ENCODE data around the gene TTC24.
"Not testable (repeated sequence)": the region's sequence is repeated elsewhere in the genome, so short reads cannot be mapped to it uniquely, and the experiment has no call there.

Gene TTC24

DNA sequence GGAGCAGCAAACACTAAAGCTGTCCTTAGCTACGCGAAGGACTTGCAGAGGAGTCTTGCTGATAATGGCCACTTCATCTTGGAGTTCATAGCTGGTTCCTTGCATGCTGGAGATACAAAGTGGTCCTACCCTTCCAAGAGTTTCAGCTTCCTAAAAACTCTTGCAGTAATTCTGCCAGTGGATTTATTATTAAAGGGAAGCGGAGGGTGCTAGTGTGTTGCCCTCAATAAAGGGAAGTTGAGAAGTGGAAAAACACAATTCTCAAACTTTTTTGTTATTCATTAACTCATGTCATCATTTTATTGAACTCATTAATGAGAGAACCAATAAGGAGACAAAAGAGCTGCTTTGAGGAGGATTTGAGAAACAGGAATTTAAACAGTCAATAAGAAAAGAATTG lies 33.1 kb downstream of the TTC24 start:
- DNase-seq = no peak

DNA sequence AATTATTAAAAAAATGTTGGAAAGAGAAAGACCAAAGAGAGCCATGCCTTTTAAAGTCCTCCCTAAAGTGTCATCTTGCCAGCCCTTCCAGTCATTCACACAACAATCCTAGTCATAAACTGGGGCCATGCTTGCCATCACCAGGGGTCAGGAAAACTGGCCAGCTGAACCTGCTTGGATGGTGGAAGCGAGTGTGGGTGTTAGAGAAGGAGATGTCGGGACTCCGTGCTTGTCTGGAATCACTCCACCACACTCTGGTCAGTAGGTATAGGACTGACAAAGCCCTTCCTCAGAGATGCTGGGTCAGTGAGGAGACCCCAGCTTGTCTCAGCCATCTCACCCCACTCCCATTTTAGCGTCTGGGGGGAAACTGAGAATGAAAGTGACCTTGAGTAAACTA lies 36.4 kb downstream of the TTC24 start:
- DNase-seq = no peak

DNA sequence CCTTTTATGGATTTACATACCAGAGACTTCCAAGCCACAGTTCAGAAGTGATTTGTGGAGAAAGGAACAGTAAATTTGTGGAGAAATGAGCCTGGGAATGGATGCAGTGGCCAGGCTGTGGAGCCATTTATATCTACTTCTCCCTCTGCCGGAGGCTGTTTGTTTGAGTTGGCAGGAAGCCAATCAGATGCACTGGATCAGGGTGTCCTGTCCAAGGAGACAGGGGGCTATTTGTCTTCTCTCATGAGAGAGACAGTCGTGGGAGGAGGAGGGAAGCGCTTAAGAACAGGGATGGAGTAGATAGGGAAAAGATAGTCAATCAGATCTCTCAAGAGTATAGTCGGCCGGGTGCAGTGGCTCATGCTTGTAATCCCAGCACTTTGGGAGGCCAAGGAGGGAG lies 36.9 kb downstream of the TTC24 start:
- DNase-seq = peak; percentile 27

DNA sequence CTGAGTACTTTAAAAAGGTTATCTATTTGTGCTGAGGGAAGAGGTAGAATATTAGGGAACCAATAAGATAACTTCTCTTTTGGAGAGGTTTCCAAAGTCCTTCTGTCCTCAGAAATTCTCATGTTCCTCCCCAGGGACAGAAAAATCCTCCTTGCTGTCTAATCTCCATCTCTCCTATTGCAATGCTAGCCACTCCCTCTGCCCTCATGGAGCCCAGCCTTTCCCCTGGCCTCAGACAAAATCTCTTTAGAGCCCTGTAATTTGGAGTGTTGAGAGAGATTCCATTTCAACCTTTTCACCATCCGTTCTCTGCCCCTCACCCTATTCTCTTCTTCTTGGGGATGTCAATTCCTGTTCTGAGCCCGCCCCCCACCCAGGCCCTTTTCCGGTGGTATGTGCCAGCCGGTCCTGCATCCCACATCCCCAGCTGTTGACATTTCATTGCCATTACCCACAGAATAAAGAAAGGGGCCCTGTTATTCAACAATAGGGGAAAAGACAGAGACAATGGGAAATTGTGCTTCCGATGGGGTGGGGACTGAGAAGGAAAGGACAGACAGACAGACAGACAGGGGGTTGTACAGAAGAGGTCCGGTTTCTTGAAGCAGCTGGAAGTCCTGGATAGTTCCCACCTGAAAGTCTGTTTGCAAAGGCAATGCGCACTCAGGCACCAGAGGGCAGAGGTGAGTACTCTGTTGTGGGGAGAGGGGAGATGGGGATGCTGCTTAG lies 39.5 kb downstream of the TTC24 start, which contains the start of gene HAPLN2:
TSS of gene HAPLN2 (plus strand) at position 563 of the 729 bp plus-strand sequence. CDS start 4,076 bp downstream, outside the sequence.
- DNase-seq = no peak

DNA sequence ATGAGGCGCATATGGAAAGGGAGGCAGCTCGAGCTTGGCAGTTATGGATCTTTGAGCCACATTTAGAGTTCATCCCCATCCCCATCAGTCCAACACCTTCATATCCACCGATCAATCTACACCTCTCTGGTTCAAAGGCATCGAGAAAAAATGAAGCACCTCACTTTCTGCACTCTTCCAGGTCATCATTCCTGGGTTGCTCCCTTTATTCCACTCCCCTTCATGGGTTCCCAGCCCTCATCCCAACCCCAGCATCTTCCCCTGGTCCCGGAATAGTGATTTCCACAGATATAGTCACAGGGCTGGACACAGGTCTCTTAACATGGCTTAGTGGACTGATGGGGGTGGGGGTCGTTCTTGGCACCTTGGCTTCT lies 40.0 kb downstream of the TTC24 start:
- no peak for DNase-seq

DNA sequence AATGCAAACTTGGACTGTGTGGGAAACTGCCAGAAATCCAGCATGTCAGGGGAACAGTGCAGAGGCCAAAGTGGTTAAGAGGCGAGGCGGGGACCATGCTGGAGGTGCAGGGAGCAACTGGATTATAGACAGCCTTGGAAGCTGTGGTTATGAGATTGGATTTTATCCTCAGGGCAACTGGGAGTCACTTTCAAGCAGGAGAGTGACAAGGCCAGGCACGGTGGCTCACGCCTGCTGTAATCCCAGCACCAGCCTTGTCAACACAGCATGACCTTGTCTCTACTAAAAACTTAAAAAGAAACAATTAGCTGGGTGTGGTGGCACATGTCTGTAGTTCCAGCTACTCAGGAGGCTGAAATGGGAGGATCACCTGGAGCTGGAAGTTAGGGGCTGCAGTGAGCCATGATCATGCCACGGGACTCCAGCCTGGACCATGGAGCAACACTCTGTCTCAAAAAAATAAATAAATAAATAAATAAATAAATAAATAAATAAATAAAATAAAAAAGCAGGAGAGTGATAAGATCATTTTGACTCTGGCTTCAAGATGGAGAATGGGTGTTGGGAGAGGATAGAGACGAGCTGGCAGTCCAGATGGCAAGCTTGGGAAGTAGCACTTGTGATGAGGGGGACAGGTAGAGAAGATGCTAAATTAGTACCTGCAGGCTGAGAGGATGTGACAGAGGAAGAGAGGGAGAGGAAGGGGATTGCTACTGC lies 43.2 kb downstream of the TTC24 start:
- DNase-seq = no peak

DNA sequence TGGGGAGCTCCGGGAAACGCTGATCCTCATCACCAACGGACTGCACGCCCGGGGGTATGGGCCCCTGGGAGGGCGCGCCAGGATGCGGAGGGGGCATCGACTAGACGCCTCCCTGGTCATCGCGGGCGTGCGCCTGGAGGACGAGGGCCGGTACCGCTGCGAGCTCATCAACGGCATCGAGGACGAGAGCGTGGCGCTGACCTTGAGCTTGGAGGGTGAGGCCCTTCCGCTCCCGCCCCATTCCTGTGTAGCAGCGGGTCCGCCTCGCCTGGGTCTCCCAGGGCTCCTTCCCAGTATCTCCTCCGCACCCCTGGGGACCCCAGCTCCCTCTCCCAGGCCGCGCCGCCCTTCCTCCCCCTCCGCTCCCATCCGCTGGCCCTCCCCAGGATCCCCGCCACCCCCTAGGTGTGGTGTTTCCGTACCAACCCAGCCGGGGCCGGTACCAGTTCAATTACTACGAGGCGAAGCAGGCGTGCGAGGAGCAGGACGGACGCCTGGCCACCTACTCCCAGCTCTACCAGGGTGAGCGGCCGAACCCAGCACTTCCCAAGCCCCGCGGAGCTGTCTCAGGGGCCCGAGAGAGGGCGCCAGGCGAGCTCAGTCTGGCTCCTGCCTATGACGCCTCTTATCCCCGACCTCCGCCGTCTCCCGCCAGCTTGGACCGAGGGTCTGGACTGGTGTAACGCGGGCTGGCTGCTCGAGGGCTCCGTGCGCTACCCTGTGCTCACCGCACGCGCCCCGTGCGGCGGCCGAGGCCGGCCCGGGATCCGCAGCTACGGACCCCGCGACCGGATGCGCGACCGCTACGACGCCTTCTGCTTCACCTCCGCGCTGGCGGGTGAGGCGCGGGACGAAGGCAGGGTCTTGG lies 44.7 kb downstream of the TTC24 start:
- peak; percentile 48 for DNase-seq

DNA sequence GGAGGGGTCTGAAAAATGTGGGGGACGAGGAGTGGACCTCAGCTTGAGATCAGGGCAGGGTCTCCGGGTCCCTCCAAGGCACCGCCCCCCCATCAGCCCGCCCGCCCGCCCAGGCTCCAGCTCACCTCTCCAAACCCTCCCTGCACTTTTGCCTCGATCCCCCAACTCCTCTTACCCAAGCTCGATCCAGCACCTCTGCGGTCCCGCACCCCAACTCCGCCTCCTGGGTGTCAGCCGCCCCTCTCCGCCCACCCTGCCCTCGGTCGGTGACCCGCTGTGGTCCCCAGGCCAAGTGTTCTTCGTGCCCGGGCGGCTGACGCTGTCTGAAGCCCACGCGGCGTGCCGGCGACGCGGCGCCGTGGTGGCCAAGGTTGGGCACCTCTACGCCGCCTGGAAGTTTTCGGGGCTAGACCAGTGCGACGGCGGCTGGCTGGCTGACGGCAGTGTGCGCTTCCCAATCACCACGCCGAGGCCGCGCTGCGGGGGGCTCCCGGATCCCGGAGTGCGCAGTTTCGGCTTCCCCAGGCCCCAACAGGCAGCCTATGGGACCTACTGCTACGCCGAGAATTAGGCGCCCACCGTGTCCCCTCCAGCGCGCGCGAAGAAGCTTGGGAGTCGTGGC lies 45.4 kb downstream of the TTC24 start:
- DNase-seq = no peak

DNA sequence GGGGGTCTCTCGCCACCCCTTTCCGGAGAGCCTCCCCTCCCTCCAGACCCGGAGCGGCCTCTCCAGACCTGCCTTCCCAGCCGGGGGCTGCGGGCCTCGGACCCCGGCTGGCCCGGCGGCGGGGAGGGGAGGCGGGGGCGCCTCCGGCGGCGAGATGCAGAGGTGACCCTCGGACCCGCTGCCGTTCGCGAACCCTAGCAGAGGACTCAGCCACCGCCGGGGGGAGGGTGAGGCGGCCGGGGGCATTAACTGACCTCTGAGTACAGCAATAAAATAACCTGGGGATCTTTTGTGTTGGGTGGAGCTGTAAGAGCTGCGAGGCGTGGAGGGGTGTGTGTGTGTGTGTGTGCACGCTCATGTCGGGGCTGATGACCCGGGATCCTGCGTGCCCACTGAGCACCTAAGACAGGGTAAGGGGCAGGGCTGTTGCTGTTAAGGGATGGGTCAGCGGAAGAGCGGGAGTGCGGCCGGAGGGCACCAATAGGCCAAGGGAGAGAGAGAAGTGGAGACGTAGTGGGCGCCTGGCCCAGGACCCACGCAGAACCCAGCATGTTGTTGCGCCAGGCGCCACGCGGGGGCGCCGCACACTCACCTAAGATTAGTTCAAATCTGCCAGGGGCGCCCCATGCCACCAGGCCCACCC lies 46.0 kb downstream of the TTC24 start:
- DNase-seq = no peak

DNA sequence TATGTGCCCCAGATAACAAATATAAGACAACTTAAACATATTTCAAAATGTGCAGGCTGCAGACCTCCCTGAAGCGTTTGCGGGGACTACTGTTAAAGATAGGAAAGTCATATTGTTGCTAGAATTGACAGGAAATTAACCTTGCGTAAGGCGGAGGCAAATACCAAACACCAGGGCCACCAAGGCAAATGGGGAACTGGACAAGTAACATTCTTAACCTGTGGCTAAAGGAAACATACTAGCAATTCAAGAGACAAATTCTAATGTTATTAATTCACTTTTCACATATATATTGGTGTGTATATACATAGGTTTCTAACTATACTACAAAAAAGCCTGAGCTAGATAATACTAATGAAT lies 46.5 kb downstream of the TTC24 start:
- DNase-seq = no peak

DNA sequence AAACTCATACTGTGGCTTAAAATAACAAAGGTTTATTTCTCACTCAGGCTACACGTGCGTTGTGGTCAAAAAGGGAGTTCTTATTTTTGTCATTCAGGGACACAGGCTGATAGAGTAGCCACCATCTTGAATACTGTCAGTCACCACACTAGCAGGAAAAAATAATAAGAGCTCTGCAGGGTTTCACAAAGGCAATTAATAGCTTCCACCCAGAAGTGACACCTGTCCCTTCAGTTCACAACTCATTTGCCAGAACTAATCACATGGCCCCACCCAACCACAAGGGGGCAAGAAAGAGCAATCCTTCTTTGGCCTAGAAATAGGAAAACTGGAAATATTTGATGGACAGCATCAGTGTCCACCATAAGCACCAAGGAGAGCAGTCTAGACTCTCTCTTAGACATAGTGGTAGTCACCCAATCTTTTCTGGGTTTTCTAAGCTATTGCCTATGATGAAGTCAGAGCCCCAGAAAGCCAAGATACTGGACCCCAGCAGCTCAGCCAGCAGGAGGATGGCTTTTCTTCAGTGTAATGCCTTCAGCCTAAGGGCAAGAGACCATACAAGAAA lies 47.9 kb downstream of the TTC24 start:
- peak; percentile 63 for DNase-seq

DNA sequence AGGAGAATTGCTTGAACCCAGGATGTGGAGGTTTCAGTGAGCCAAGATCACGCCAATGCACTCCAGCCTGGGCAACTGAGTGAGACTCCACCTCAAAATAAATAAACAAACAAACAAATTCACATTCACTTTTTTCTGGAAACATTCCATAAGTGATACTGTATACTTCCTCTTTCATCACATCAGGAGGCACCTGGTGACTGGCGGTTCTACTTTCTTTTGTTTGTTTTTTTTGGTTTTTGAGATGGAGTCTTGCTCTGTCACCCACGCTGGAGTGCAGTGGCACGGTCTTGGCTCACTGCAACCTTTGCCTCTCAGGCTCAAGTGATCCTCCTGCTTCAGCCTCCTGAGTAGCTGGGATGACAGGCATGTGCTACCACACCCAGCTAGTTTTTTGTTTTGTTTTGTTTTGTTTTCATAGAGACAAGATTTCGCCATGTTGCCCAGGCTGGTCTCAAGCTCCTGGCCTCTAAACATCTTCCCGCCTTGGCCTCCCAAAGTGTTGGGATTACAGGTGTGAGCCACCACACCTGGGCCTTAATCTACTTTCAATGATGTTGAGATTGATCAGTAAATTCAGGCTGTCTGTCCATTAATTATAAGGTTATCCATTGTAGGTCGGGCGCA lies 50.4 kb downstream of the TTC24 start:
- DNase-seq = no peak

DNA sequence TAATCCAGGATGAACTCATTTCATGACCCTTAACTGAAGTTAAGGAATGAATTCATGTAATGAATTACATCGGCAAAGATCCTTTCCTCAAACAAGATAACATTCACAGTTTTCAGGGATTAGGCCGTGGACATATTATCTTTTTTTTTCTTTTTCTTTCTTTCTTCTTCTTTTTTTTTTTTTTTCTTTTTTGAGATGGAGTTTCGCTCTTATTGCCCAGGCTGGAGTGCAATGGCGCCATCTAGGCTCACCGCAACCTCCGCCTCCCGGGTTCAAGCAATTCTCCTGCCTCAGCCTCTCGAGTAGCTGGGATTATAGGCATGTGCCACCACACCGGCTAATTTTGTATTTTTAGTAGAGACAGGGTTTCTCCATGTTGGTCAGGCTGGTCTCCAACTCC lies 51.6 kb downstream of the TTC24 start:
- DNase-seq = not testable (repeated sequence)

DNA sequence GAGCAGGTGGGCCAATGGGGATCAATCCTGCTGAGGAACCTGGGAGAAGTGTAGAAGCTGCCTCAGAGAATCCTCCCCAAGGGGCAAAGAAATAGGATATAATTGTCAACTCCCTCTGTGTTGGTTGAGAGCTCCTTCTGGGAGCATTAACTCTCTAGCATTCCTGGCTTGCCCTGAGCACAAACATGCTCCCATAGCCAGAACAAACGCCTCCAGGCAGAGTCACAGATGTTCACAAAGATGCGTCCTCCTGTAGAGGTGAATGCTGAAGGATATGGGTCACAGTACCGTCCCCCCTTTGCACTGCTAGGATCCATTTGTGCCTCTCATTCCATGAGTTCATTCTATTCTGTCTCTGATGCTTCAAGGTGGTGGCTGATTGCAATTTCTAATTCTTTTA lies 52.8 kb downstream of the TTC24 start:
- DNase-seq = no peak

Data from fibroblast of skin of back (primary cell).